Neural progenitor cell (in vitro differentiated cells): ENCODE results near the gene ABHD15. TPM values are rescaled to one million over a fixed set of nuclear protein-coding genes. Genes with fewer than 3 reads are reported as not detected.

Source experiments
- DNase-seq: peaks from one replicate; pipeline ENCODE4 v3.0.0-alpha.2; 2016; ENCODE audit warnings: low spot score
- H2AFZ ChIP-seq: fragments of 200-600 bp; sonication (generic); replicated peaks from 2 replicates; pipeline ENCODE4 v1.6.1; 2016; ENCODE audit warnings: antibody characterized with exemption
- H3F3A ChIP-seq: fragments of 200-600 bp; sonication (generic); 2 replicates; pipeline ENCODE4 v1.6.1; 2016; ENCODE audit warnings: antibody characterized with exemption, low read depth
- H3K27ac ChIP-seq: fragments of 200-600 bp; sonication (generic); 2 replicates; pipeline ENCODE4 v1.5.1; 2016; ENCODE audit warnings: mild to moderate bottlenecking
- H3K27me3 ChIP-seq: fragments of 200-600 bp; sonication (generic); 2 replicates; pipeline ENCODE4 v1.6.1; 2016; ENCODE audit warnings: mild to moderate bottlenecking, moderate library complexity
- H3K36me3 ChIP-seq: fragments of 200-600 bp; sonication (generic); 2 replicates; pipeline ENCODE4 v1.5.1; 2016
- H3K4me1 ChIP-seq: fragments of 200-600 bp; sonication (generic); 2 replicates; pipeline ENCODE4 v1.6.1; 2016; ENCODE audit warnings: mixed run types
- H3K4me2 ChIP-seq: fragments of 200-600 bp; sonication (generic); 2 replicates; pipeline ENCODE4 v1.6.1; 2016
- H3K4me3 ChIP-seq: fragments of 200-600 bp; sonication (generic); 2 replicates; pipeline ENCODE4 v1.5.1; 2016
- H3K79me2 ChIP-seq: fragments of 200-600 bp; sonication (generic); 2 replicates; pipeline ENCODE4 v1.6.1; 2016; ENCODE audit warnings: low read depth
- H3K9ac ChIP-seq: fragments of 200-600 bp; sonication (generic); 2 replicates; pipeline ENCODE4 v1.6.1; 2016
- H3K9me3 ChIP-seq: fragments of 200-600 bp; sonication (generic); 2 replicates; pipeline ENCODE4 v1.5.1; 2016; ENCODE audit warnings: low read depth
- H4K20me1 ChIP-seq: fragments of 200-600 bp; sonication (generic); 2 replicates; pipeline ENCODE4 v1.6.1; 2016; ENCODE audit warnings: low read depth
- H3K27ac Mint-ChIP-seq: 3 replicates; pipeline ENCODE4 v1.8.0; 2021; ENCODE audit warnings: mixed read lengths
- H3K27me3 Mint-ChIP-seq: 2 replicates; pipeline ENCODE4 v1.8.0; 2022; ENCODE audit warnings: low read depth, mild to moderate bottlenecking, inconsistent platforms, moderate library complexity, mixed read lengths; ENCODE audit not compliant: insufficient read depth
- H3K36me3 Mint-ChIP-seq: 3 replicates; pipeline ENCODE4 v1.8.0; 2021; ENCODE audit warnings: mixed read lengths
- H3K4me1 Mint-ChIP-seq: 3 replicates; pipeline ENCODE4 v1.8.0; 2021; ENCODE audit warnings: mixed read lengths
- H3K4me3 Mint-ChIP-seq: 3 replicates; pipeline ENCODE4 v1.8.0; 2021; ENCODE audit warnings: mild to moderate bottlenecking, moderate library complexity, mixed read lengths
- H3K9me3 Mint-ChIP-seq: 3 replicates; pipeline ENCODE4 v1.8.0; 2020; ENCODE audit warnings: mixed read lengths
- CTCF ChIP-seq: fragments of 200-600 bp; sonication (generic); IDR thresholded peaks from 2 replicates; pipeline ENCODE4 v1.5.1; 2017; ENCODE audit warnings: antibody characterized with exemption, mild to moderate bottlenecking
- EZH2 ChIP-seq: fragments of 200-600 bp; sonication (generic); IDR thresholded peaks from 2 replicates; pipeline ENCODE4 v1.6.1; 2017; ENCODE audit warnings: antibody characterized with exemption, mild to moderate bottlenecking, moderate library complexity
- EZH2phosphoT487 ChIP-seq: fragments of 200-600 bp; sonication (generic); IDR thresholded peaks from 2 replicates; pipeline ENCODE4 v1.6.1; 2017; ENCODE audit warnings: antibody characterized with exemption
- total RNA-seq: library from RNA; depleted of rRNA; stranded (reverse); fragments of >200 nt; gene quantifications from 2 replicates; pipeline ENCODE4 v1.2.3, GENCODE V29; 2015; ENCODE audit warnings: low replicate concordance

Gene ABHD15
- total RNA-seq, 1 donor from 2014 or later: 2.5 TPM

GRCh38 chr17:29577385-29578211 lies 10.8 kb upstream of the ABHD15 start:
- Histone ChIP-seq H3K4me3 (no peak overlapping the region), H3K27ac (no peak overlapping the region), H3F3A (peaks cover 12% of the 10 kb centered on the region), H3K79me2 (no peaks in the 10 kb centered on the region), H3K27me3 (no peaks in the 10 kb centered on the region), H3K36me3 (no peaks in the 10 kb centered on the region), H3K4me2 (no peak overlapping the region), H4K20me1 (peaks cover 55% of the 10 kb centered on the region), H3K4me1 (peaks cover 5% of the 10 kb centered on the region), H3K9ac (no peak overlapping the region), H3K9me3 (no peaks in the 10 kb centered on the region), H2AFZ (no peak overlapping the region)
- Mint-ChIP-seq H3K36me3 (peaks cover 4% of the 10 kb centered on the region), H3K27me3 (peaks cover 5% of the 10 kb centered on the region), H3K27ac (no peak overlapping the region), H3K9me3 (no peaks in the 10 kb centered on the region), H3K4me3 (no peak overlapping the region), H3K4me1 (peaks cover 15% of the 10 kb centered on the region)
- DNase-seq: no peak
- TF ChIP-seq CTCF: no peak

GRCh38 chr17:29577001-29577370 lies 10.1 kb upstream of the ABHD15 start:
- Histone ChIP-seq H4K20me1 (peaks cover 56% of the 10 kb centered on the region), H3F3A (peaks cover 12% of the 10 kb centered on the region), H3K36me3 (no peaks in the 10 kb centered on the region), H3K4me2 (no peak overlapping the region), H3K9me3 (no peaks in the 10 kb centered on the region), H3K4me3 (no peak overlapping the region), H3K27ac (no peak overlapping the region), H3K27me3 (no peaks in the 10 kb centered on the region), H3K79me2 (no peaks in the 10 kb centered on the region), H2AFZ (no peak overlapping the region), H3K9ac (no peak overlapping the region), H3K4me1 (peaks cover 9% of the 10 kb centered on the region)
- DNase-seq: no peak
- H3K4me1 Mint-ChIP-seq: peaks cover 11% of the 10 kb centered on the region
- peaks cover 4% of the 10 kb centered on the region for H3K36me3 Mint-ChIP-seq
- H3K27ac Mint-ChIP-seq: no peak overlapping the region
- no peak overlapping the region for H3K4me3 Mint-ChIP-seq
- no peaks in the 10 kb centered on the region for H3K9me3 Mint-ChIP-seq
- no peak for TF ChIP-seq EZH2phosphoT487
- TF ChIP-seq EZH2: no peak
- TF ChIP-seq CTCF: no peak
- H3K27me3 Mint-ChIP-seq: peaks cover 5% of the 10 kb centered on the region

- Histone ChIP-seq H3K9me3 (no peaks in the 10 kb centered on the region), H3K36me3 (no peaks in the 10 kb centered on the region), H3F3A (peaks cover 12% of the 10 kb centered on the region), H4K20me1 (peaks cover 59% of the 10 kb centered on the region), H3K9ac (no peak overlapping the region), H3K27ac (no peak overlapping the region), H3K4me2 (no peak overlapping the region), H3K79me2 (no peaks in the 10 kb centered on the region), H3K4me1 (peaks cover 9% of the 10 kb centered on the region), H3K27me3 (no peaks in the 10 kb centered on the region), H3K4me3 (no peak overlapping the region), H2AFZ (no peak overlapping the region)
- Mint-ChIP-seq H3K36me3 (peaks cover 4% of the 10 kb centered on the region), H3K27ac (no peak overlapping the region), H3K4me1 (peaks cover 11% of the 10 kb centered on the region), H3K27me3 (peaks cover 5% of the 10 kb centered on the region), H3K9me3 (no peaks in the 10 kb centered on the region), H3K4me3 (no peak overlapping the region)
- DNase-seq: no peak
- TF ChIP-seq CTCF (no peak), EZH2phosphoT487 (no peak), EZH2 (no peak)
Observed at GRCh38 chr17:29576214-29577000, 9.6 kb upstream of the ABHD15 start.
